HS-5 (cell line): Measurements from ENCODE around the gene IQCK.

Experiments
- DNase-seq: peaks from one replicate; pipeline ENCODE4 v3.0.0-alpha.2; 2012; ENCODE audit warnings: low read depth

Gene IQCK

GRCh38 chr16:19884611-19885450 is 166.8 kb downstream of the IQCK start, which contains the start of gene GPRC5B:
Gene GPRC5B (minus strand): TSS chr16:19884848. CDS start chr16:19872845, 12,003 bp downstream.
- no peak for DNase-seq

GRCh38 chr16:19885451-19886072 is 167.5 kb downstream of the IQCK start:
- DNase-seq, result no peak

- peak; percentile 61 for DNase-seq
Observed at GRCh38 chr16:19886073-19886941, 168.2 kb downstream of the IQCK start.

- DNase-seq, result no peak
Observed at GRCh38 chr16:19888834-19889233, 170.8 kb downstream of the IQCK start.

GRCh38 chr16:19890901-19891300 is 172.8 kb downstream of the IQCK start:
- DNase-seq, result no peak

GRCh38 chr16:19892902-19893301 is 174.8 kb downstream of the IQCK start:
- no peak for DNase-seq

GRCh38 chr16:19894586-19894985 is 176.5 kb downstream of the IQCK start:
- no peak for DNase-seq

- DNase-seq, result no peak
Observed at GRCh38 chr16:19896951-19897350, 178.9 kb downstream of the IQCK start.

- no peak for DNase-seq
Observed at GRCh38 chr16:19898166-19898565, 180.1 kb downstream of the IQCK start.

GRCh38 chr16:19898924-19899604 is 181.0 kb downstream of the IQCK start:
- no peak for DNase-seq

- DNase-seq, result no peak
Observed at GRCh38 chr16:19899605-19899955, 181.5 kb downstream of the IQCK start.

- DNase-seq, result no peak
Observed at GRCh38 chr16:19901164-19901563, 183.1 kb downstream of the IQCK start.

- no peak for DNase-seq
Observed at GRCh38 chr16:19907161-19907992, 189.3 kb downstream of the IQCK start.
